DMS153 treated with DMSO at 0.1 percent for 48 hours (cell line): ENCODE data around the gene PIF1.

Experiments used
- DNase-seq: peaks from one replicate; lab custom pipeline; 2025; ENCODE audit not compliant: unreplicated experiment; lab: John Stamatoyannopoulos, UW

PIF1 gene

DNA sequence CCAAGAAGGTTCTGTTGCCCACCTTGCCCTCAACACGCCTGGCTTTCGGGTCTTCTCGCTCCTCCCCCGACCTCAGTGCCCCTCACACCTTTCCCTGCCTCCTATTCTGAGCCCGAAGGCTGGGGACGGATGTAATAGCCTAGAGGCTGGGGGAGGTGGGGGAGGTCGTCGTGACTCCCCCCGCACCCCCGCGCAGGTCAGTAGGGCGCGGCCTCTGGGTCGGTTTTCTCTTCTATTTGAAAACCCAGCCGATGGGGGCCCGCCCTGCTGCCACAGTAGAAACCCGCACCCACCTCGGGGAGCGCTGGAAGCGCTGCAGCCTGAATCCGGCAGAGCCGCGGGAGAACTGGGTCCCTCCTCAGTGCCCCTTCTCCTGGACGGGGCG is 49.1 kb downstream of the PIF1 start:
- DNase-seq: no peak

- no peak for DNase-seq
Observed at GRCh38 chr15:64775551-64776401, 49.7 kb downstream of the PIF1 start, which contains the start of gene RBPMS2. Gene RBPMS2 (minus strand): TSS chr15:64775589. CDS start chr15:64775319, 270 bp downstream.

- no peak for DNase-seq
Observed at GRCh38 chr15:64774629-64775493, 50.6 kb downstream of the PIF1 start.

DNA sequence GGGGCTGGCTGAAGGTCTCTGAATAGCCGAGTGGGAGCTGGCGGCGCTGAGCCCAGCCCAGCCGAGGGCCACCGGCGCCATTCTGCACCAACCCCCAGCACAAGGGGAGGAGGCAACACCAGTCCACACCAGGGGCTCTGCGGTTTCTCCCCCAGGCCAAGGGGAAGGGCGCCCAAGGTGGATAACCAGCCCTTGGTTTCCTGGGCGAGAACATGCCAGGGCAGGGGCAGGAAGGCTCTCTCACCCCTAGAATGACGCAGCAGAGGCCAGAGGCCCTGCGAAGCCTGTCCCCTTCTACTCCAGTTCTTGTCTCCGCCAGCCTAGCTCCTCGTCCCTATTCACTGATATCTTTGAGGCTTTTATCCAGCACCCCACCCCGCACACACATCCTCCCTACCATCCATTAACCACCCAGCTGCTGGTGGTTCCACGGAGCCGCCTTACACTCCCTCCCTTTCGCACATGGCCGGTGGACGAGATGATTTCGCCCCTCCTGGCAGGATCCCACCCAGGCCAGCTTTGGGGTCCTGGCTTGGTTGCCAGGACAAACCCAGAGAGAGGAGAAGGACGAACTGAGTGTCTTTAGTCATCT is 51.3 kb downstream of the PIF1 start:
- no peak for DNase-seq

DNA sequence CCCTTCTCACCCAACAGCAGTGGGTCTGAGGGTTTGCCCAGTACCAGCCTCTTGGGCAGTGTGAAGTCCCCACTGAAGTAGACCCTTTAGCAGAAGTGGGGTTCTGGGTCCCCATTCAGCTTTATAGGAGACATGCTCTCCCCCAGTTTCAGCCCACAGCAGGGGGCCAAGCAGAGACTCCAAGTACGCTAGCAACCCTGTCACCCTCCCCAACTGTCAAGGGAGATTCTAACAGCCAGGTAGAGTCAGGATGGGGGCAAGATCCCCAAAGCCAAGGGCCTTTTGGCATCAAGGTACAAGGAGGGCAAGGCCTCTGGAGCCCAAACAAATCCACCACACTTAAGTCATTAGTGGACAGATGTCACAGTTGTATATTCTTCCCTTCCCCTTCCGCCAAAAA is 51.8 kb downstream of the PIF1 start:
- no peak for DNase-seq

DNA sequence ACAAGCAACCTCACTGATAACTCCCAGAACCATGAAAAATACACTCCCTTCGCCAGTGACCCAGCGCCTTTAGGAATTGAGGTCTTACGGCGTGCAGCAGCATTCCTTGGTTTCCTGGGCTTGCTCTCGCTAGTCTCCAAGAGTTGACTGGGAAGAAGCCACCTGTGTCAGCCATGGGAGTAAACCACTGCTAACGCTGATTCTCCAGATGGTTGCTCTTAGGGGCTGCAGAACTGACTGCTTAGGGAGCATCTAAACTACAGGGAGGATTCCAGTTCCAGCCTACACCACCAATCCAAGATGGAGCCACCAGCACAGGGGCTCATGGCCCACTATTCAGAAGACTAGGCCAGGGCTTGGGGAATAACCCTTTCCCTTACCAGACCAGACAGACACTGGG is 52.5 kb downstream of the PIF1 start:
- DNase-seq: no peak

- DNase-seq: no peak
Observed at GRCh38 chr15:64772488-64772887, 53.0 kb downstream of the PIF1 start.

DNA sequence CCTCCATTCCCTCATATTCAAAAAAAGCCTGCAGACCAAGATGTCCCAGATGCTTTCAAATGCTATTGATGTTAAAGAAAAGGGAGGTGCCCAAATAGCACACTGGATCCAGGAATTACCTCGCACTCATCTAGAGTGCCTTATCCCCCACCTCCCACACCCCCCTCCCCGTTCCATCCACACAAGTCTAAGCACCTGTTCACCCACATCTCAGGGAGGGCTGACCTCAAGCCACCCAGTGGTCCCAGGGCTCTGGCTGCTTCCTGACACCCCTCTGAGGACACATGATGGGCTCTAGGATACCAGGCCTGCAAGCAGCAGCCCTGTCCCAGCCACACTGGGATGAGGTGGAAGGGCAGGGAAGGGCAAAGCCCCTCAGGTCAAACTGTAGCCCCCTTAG is 54.8 kb downstream of the PIF1 start:
- DNase-seq: no peak

- DNase-seq: no peak
Observed at GRCh38 chr15:64767203-64767602, 58.2 kb downstream of the PIF1 start.

GRCh38 chr15:64766058-64766457 is 59.4 kb downstream of the PIF1 start:
- no peak for DNase-seq
